Mesenchymal stem cell (in vitro differentiated cells and primary cell): ENCODE data around the gene VASP.
A peak's percentile ranks its signal among the peaks of the same experiment; 100 is the strongest.

Source experiments
- DNase-seq: peaks from one replicate; pipeline ENCODE4 v3.0.0-alpha.2; 2013
- H2AFZ ChIP-seq: one replicate; pipeline ENCODE4 v1.6.1; 2013; ENCODE audit warnings: low read depth, mild to moderate bottlenecking, control low read depth, inconsistent platforms, low read length, moderate library complexity
- H2AK5ac ChIP-seq: 2 replicates; pipeline ENCODE4 v1.6.1; 2013; ENCODE audit warnings: low read length, moderate library complexity, mild to moderate bottlenecking, inconsistent platforms; ENCODE audit not compliant: severe bottlenecking
- H2BK120ac ChIP-seq: one replicate; pipeline ENCODE4 v1.6.1; 2013; ENCODE audit warnings: low read depth, mild to moderate bottlenecking, inconsistent platforms, low read length, moderate library complexity
- H2BK12ac ChIP-seq, 2 experiments: one replicate each; pipeline ENCODE4 v1.6.1; 2013; ENCODE audit warnings: inconsistent platforms in 2 of 2, low read length in 2 of 2, mild to moderate bottlenecking in 2 of 2, moderate library complexity in 2 of 2, control low read depth in 1 of 2
- H2BK15ac ChIP-seq: one replicate; pipeline ENCODE4 v1.6.1; 2013; ENCODE audit warnings: mild to moderate bottlenecking, low read depth, inconsistent platforms; ENCODE audit not compliant: poor library complexity, severe bottlenecking
- H2BK5ac ChIP-seq: 2 replicates; pipeline ENCODE4 v1.6.1; 2013; ENCODE audit warnings: low read depth, mild to moderate bottlenecking, low read length, control low read depth, inconsistent platforms; ENCODE audit not compliant: poor library complexity, severe bottlenecking
- H3K14ac ChIP-seq, 2 experiments: one replicate each; pipeline ENCODE4 v1.6.1; 2013; ENCODE audit warnings: inconsistent platforms in 2 of 2, low read length in 2 of 2, control low read depth in 1 of 2, mild to moderate bottlenecking in 1 of 2, moderate library complexity in 1 of 2
- H3K18ac ChIP-seq, 2 experiments: one replicate each; pipeline ENCODE4 v1.6.1; 2013; ENCODE audit warnings: inconsistent platforms in 2 of 2, low read length in 2 of 2, control low read depth in 1 of 2, low read depth in 1 of 2, mild to moderate bottlenecking in 1 of 2
- H3K23ac ChIP-seq, 2 experiments: one replicate each; pipeline ENCODE4 v1.6.1; 2013; ENCODE audit warnings: inconsistent platforms in 2 of 2, low read length in 2 of 2, mild to moderate bottlenecking in 2 of 2, moderate library complexity in 2 of 2, control low read depth in 1 of 2
- H3K27ac ChIP-seq: 2 replicates; pipeline ENCODE4 v1.5.1; 2013; ENCODE audit warnings: mild to moderate bottlenecking, moderate library complexity, low read length, control low read depth, inconsistent platforms; ENCODE audit not compliant: poor library complexity, severe bottlenecking
- H3K27me3 ChIP-seq, 2 experiments: 2 replicates each; pipeline versions ENCODE4 v1.6.1 to v1.7.0; 2013; ENCODE audit warnings: low read length in 2 of 2, mild to moderate bottlenecking in 2 of 2, moderate library complexity in 2 of 2, control low read depth in 1 of 2, inconsistent platforms in 1 of 2; ENCODE audit not compliant: control insufficient read depth in 1 of 2, insufficient read depth in 1 of 2
- H3K36me3 ChIP-seq, 2 experiments: 2 replicates each; pipeline versions ENCODE4 v1.6.1 to v1.7.0; 2013; ENCODE audit warnings: low read length in 2 of 2, control low read depth in 1 of 2, inconsistent platforms in 1 of 2, low read depth in 1 of 2, mild to moderate bottlenecking in 1 of 2; ENCODE audit not compliant: insufficient read depth in 2 of 2, control insufficient read depth in 1 of 2
- H3K4ac ChIP-seq, 2 experiments: one replicate each; pipeline ENCODE4 v1.6.1; 2013; ENCODE audit warnings: inconsistent platforms in 2 of 2, low read length in 2 of 2, mild to moderate bottlenecking in 2 of 2, moderate library complexity in 2 of 2, control low read depth in 1 of 2, low read depth in 1 of 2
- H3K4me1 ChIP-seq: 2 replicates; pipeline ENCODE4 v1.6.1; 2013; ENCODE audit warnings: low read depth, low read length, control low read depth; ENCODE audit not compliant: control insufficient read depth, insufficient read depth
- H3K4me2 ChIP-seq: 2 replicates; pipeline ENCODE4 v1.6.1; 2013; ENCODE audit warnings: low read length, mild to moderate bottlenecking, inconsistent platforms; ENCODE audit not compliant: poor library complexity, severe bottlenecking
- H3K4me3 ChIP-seq, 2 experiments: 2 replicates each; pipeline versions ENCODE4 v1.5.1 to v1.7.0; 2013; ENCODE audit warnings: low read length in 2 of 2, mild to moderate bottlenecking in 2 of 2, control low read depth in 1 of 2, low read depth in 1 of 2; ENCODE audit not compliant: insufficient read depth in 1 of 2
- H3K79me1 ChIP-seq: replicated peaks from 2 replicates; pipeline ENCODE4 v1.6.1; 2013; ENCODE audit warnings: mild to moderate bottlenecking, control low read depth, low read length, inconsistent platforms; ENCODE audit not compliant: poor library complexity, severe bottlenecking
- H3K9ac ChIP-seq: 2 replicates; pipeline ENCODE4 v1.7.0; 2013; ENCODE audit warnings: mild to moderate bottlenecking, low read length, moderate library complexity
- H3K9me3 ChIP-seq: 2 replicates; pipeline ENCODE4 v1.7.0; 2013; ENCODE audit warnings: mild to moderate bottlenecking, low read length; ENCODE audit not compliant: control insufficient read depth
- H4K8ac ChIP-seq: one replicate; pipeline ENCODE4 v1.6.1; 2013; ENCODE audit warnings: inconsistent platforms, mild to moderate bottlenecking, low read length, moderate library complexity
- H4K91ac ChIP-seq: one replicate; pipeline ENCODE4 v1.6.1; 2013; ENCODE audit warnings: mild to moderate bottlenecking, low read length, inconsistent platforms
- WGBS: methylation state at CpG from one replicate; pipeline ENCODE4 v1.1.7; 2013; ENCODE audit warnings: mixed read lengths; 5-methylcytosine and 5-hydroxymethylcytosine counted together

The VASP gene

DNA sequence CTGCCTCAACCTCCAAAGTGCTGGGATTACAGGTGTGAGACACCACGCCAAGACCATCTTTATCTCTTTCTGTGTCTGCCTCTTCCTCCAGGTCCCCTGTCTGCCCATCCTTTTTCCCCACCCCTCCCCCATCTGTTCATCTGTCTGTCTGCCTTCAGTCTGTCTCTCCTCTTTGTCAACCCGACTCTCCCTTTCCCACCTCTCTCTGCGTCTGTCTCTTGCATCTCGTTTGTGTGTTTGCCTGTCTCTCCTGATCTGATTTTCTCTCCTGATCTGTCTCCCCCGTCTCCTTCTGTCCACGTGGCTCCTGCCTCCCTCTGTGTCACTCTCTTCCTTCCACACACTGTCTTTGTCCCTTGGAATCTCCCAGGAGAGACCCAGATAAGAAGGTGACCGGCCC, 10.0 kb downstream of the VASP start:
- 87% methylated on average over 7 of the region's 7 CpGs for WGBS
- Histone ChIP-seq H3K27me3 (no peaks in the 10 kb centered on the region), H3K27ac (no peak overlapping the region)

DNA sequence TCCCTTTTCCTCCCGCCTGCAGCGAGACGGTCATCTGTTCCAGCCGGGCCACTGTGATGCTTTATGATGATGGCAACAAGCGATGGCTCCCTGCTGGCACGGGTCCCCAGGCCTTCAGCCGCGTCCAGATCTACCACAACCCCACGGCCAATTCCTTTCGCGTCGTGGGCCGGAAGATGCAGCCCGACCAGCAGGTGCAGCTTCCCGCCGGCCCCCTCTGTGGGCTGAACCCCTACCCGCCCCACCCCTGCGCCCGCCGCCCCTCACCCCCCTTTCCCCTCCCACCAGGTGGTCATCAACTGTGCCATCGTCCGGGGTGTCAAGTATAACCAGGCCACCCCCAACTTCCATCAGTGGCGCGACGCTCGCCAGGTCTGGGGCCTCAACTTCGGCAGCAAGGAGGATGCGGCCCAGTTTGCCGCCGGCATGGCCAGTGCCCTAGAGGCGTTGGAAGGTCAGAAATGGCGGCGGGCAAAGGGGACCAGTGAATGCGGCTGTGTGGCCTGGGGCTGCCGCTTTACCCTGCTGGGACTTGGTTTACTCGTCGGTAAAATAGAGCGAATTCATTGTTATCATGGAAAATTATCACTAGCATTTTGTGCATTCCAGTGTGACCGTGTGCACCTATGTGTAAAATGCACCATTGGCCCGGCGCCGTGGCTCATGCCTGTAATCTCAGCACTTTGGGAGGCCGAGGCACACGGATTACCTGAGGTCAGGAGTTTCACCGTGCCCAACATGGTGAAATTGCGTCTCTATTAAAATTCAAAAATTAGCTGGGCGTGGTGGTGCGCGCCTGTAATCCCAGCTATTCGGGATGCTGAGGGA, 10.6 kb downstream of the VASP start:
- Histone ChIP-seq H4K91ac (no peak overlapping the region), H3K18ac (no peak overlapping the region), H2BK15ac (no peak overlapping the region), H3K36me3 (peaks cover 26 to 79% of the 10 kb centered on the region in 2 experiments), H2BK120ac (no peak overlapping the region), H3K4me2 (no peak overlapping the region), H3K9me3 (no peaks in the 10 kb centered on the region), H3K27ac (no peak overlapping the region), H3K23ac (no peak overlapping the region), H3K4me1 (peaks cover 18% of the 10 kb centered on the region), H2AK5ac (no peak overlapping the region), H3K27me3 (no peaks in the 10 kb centered on the region), H2BK5ac (peak overlapping the region; percentile 10), H4K8ac (no peak overlapping the region), H3K4me3 (no peak overlapping the region), H2BK12ac (no peak overlapping the region), H3K9ac (no peak overlapping the region), H3K79me1 (peaks cover 23% of the 10 kb centered on the region), H2AFZ (no peak overlapping the region), H3K4ac (no peak overlapping the region), H3K14ac (no peak overlapping the region)
- 93% methylated on average over 46 of the region's 50 CpGs for WGBS
- no peak for DNase-seq

More for the DNA sequence above, 10.0 kb downstream of the VASP start:
- Histone ChIP-seq H3K4ac (no peak overlapping the region), H4K8ac (no peak overlapping the region), H3K23ac (no peak overlapping the region), H3K79me1 (peaks cover 19% of the 10 kb centered on the region), H3K4me3 (no peak overlapping the region), H3K18ac (no peak overlapping the region), H3K9ac (no peak overlapping the region), H3K4me2 (no peak overlapping the region), H2AK5ac (no peak overlapping the region), H3K36me3 (peaks cover 23 to 74% of the 10 kb centered on the region in 2 experiments), H2AFZ (no peak overlapping the region), H2BK5ac (peak overlapping the region; percentile 10), H2BK15ac (no peak overlapping the region), H2BK120ac (no peak overlapping the region), H4K91ac (no peak overlapping the region), H2BK12ac (no peak overlapping the region), H3K4me1 (peaks cover 18% of the 10 kb centered on the region), H3K9me3 (no peaks in the 10 kb centered on the region), H3K14ac (no peak overlapping the region)
- no peak for DNase-seq

DNA sequence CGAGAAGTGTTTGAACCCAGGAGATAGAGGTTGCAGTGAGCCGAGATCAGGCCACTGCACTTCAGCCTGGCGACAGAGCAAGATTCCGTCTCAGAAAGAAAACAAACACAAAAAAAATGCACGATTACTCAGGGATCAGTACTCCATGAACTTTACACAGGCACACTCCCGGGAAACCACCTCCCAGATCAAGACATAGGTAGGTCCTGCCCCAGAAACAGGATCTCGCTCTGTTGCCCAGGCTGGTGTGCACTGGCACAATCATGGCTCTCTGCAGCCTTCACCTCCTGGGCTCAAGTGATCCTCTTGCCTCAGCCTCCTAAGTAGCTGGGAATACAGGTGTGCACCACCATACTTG, 11.2 kb downstream of the VASP start:
- peaks cover 27 to 78% of the 10 kb centered on the region in 2 experiments for H3K36me3 ChIP-seq
- no peak overlapping the region for H2AFZ ChIP-seq
- no peak overlapping the region for H4K8ac ChIP-seq
- no peak overlapping the region for H3K23ac ChIP-seq
- H3K4ac ChIP-seq = no peak overlapping the region
- no peak overlapping the region for H3K9ac ChIP-seq
- no peak overlapping the region for H2AK5ac ChIP-seq
- H2BK5ac ChIP-seq = no peak overlapping the region
- no peak overlapping the region for H3K14ac ChIP-seq
- no peak overlapping the region for H4K91ac ChIP-seq
- no peak overlapping the region for H2BK15ac ChIP-seq
- no peak overlapping the region for H2BK120ac ChIP-seq
- H3K9me3 ChIP-seq = no peaks in the 10 kb centered on the region
- no peak overlapping the region for H3K18ac ChIP-seq
- H3K27me3 ChIP-seq = no peaks in the 10 kb centered on the region
- 90% methylated on average over 7 of the region's 7 CpGs for WGBS
- H2BK12ac ChIP-seq = no peak overlapping the region
- H3K79me1 ChIP-seq = peaks cover 23% of the 10 kb centered on the region
- H3K4me1 ChIP-seq = peaks cover 18% of the 10 kb centered on the region
- no peak overlapping the region for H3K4me3 ChIP-seq
- DNase-seq = no peak
- no peak overlapping the region for H3K27ac ChIP-seq
- no peak overlapping the region for H3K4me2 ChIP-seq

- no peak for DNase-seq
- H2BK5ac ChIP-seq = no peak overlapping the region
- no peak overlapping the region for H2BK12ac ChIP-seq
- H3K27ac ChIP-seq = peak overlapping the region; percentile 3
- H3K27me3 ChIP-seq = no peaks in the 10 kb centered on the region
- no peak overlapping the region for H4K91ac ChIP-seq
- no peak overlapping the region for H2AK5ac ChIP-seq
- no peak overlapping the region for H4K8ac ChIP-seq
- H3K4ac ChIP-seq = no peak overlapping the region
- WGBS = 97% methylated on average over 19 of the region's 24 CpGs
- H2BK120ac ChIP-seq = no peak overlapping the region
- no peaks in the 10 kb centered on the region for H3K9me3 ChIP-seq
- H3K14ac ChIP-seq = no peak overlapping the region
- H3K4me3 ChIP-seq = no peak overlapping the region
- no peak overlapping the region for H3K4me2 ChIP-seq
- no peak overlapping the region for H3K18ac ChIP-seq
- H3K79me1 ChIP-seq = peaks cover 27% of the 10 kb centered on the region
- peak overlapping the region in 1 of 2 experiments; percentile 37 for H3K23ac ChIP-seq
- peaks cover 62 to 81% of the 10 kb centered on the region in 2 experiments for H3K36me3 ChIP-seq
- H2BK15ac ChIP-seq = no peak overlapping the region
- no peak overlapping the region for H3K9ac ChIP-seq
- peaks cover 5% of the 10 kb centered on the region for H3K4me1 ChIP-seq
- no peak overlapping the region for H2AFZ ChIP-seq
Measured at GRCh38 chr19:45522010-45522941, 15.0 kb downstream of the VASP start.
